HG03060 (cell line): ENCODE measurements around the gene PLEKHO2.

Experiments
- ATAC-seq: cut with Tn5 transposase; IDR thresholded peaks from one replicate; pipeline ENCODE4 v1.9.1; 2021; ENCODE audit warnings: low read depth, moderate number of reproducible peaks; ENCODE audit not compliant: unreplicated experiment

PLEKHO2 gene

DNA sequence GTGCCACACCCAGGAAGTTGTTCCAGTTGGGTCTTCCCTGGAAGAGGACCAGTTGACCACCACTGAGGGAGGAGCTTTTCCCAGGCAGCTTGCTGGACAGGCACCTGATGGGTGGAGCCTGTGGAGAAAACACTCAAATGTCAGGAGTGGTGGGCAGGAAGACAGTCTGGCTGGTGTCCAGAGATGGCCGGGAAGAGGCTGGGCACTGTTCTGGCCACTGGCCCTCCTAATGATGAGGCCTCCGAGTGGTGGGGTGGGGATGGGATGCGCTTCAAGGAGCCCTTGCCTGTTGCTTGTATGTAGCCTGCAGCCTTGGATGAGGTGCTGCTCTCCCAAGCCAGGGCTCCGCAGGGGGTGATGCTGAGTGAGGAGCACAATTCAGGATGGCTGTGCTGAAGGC is 12.3 kb downstream of the PLEKHO2 start:
- ATAC-seq, result no peak

DNA sequence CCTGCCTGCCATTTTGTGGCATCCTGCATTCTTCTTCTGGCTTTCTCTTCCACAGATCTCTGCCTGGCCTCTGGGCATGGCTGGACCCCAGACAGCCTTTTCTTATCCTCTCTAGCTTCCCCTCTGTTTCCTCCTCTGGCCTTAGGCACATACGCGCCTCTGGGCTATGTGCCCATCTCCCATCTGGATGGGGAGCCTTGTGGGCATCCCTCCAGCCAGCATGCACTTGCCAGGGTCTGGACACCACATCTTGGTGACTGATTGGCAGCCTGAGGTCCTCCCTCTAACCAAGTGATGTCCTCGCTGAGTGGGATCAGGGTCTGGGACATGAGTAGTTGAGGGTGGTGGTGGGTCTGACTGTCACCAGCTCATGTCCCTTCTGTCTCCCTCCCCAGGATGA is 12.8 kb downstream of the PLEKHO2 start:
- no peak for ATAC-seq

DNA sequence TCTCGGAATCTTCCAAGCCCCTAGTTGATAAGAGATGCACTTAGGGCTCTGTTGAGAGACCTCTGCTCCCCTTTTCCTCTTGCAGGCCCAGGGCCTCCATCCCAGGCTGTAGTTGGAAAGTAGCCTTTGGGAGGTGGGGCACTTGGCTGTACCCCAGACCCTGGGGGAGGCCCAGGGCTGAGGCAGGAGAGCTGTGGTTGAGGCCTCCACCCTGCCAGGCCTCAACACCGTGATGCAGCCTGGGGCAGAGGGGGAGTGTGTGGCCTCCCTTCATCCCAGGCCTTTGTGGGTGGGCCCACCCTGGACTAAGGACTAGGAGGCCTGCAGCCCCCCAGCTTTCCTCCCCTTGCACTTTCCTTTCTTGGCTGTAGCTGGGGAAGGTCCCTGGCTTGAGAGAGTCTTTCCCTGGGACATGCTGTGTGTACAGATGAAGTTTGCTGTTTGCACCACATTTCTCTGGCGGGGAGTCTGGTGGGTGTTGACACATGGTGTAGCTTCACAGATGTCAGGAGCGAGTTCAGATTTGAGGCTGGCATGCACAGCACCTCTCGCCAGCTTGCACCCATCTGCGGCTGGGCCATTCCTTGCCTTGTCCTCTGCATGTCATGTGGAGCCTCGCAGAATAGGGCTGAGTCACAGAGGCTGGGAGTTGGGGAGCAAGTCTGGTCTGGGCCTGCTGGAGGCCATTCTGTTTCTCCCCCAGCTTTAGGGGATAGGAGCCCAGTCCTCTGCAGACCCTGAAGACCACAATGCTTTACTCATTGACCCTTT is 13.7 kb downstream of the PLEKHO2 start:
- ATAC-seq, result no peak

DNA sequence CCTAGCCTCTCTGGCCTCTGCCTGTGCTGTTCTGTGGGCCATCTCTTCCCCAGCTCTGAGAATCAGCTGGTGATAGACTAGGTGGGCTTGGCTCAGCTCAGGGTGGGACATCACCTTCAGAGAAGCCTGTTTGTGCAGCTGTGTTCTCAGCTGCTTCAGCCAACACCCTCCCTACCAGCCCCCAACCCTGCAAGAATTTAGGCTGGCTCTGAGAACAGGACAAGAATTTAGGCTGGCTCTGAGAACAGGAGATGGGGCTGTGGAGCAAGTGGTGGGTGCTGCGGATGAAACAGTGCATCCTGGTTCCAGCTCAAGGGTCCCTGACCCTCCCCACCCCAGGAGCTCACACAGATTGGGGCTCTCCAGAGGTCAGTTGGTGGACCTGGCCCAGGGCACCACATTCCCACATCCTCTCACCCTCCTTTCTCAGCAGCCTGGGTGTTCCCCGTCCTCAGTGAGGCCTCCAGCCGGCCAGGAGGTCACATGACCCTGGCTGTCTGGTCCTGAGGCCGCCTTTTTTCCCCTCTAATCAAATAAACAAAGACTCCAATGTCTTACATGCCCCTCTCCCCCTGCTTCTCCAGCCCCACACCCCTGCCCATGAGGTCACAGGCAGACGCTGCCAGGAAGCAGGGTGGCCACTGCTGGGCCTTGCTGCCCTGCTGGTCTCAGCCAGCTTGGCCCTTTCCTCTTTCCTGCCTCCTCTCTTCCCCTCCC is 14.9 kb downstream of the PLEKHO2 start:
- ATAC-seq, result no peak

DNA sequence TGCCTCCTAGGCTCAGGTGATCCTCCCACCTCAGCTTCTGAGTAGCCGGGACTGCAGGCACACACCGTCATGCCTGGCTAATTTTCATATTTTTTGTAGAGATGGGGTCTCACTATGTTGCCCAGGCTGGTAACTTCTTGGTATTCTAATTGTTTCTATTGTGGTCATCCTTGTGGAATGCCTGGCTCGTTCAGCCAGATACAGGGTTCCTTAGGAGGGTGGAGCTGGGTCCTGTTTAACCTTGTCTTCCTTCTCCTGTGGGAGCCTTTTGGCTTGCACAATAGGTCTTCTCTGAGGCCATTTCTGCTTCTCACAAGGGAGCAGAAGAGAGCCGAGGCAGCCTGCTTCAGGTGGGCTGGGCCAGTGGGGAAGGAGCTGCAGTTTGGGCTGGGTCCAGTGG is 15.7 kb downstream of the PLEKHO2 start:
- no peak for ATAC-seq

DNA sequence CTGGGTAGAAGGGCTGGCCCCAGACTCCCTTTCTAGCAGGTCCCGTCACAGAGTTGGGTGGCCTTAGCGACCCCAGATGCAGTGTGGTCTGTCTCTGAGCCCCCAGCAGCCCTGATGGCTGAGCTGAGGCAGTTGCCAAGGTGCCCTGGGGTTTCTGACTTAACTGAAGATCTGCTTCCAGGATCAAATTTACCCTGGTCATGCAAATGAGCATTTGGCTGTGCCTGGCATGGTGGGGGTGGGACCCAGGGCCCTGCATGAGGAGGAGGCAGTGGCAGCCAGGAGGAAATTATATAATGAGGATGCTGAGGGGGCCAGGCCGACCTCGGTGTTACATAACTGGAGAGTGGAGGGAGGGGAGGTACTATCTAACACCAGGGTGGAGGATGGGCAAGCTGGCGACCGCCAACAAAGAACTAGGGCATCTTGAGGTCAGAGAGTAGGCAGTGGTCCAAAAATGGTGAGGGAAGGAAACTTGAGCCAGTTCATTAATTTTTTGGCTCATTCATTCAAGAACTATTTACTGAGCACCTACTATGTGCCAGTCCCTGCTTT is 16.4 kb downstream of the PLEKHO2 start:
- ATAC-seq, result no peak

DNA sequence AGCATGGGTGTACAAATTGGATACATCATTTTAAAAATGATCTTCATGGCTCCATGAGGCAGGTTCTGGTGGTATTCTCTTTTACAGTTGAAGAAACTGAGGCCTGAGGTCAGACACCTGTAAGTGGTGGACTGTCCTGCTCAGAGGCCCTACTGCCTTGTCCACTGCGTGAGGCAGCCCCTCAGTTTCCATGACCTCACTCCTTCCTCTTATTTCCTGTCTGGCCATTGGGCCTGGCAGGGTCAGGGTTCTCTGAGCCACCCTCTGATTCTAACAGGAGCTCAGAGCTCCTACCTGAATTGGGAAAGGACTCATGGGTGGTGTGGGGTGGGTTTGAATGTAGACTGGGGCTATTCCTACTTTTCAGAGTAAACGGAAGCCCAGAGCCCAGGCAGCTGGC is 17.5 kb downstream of the PLEKHO2 start:
- no peak for ATAC-seq

DNA sequence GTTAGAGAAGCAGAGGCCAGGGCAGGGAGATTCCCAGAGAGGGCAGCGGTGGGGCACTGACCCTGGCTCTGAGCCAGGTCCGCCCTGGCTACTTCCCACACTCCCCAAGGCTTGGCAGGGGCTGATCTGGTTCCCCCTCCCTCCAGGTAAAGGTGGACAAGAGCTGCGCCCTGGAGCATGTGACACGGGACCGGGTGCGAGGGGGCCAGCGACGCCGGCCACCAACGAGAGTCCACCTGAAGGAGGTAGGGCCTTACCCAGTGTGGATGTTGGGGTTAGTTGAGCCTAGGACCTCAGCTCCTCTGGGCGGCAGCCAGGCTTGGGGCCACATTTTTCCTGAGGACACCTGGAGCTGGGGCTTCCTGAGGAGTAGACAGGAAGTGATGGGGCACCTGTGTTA is 19.6 kb downstream of the PLEKHO2 start:
- ATAC-seq, result no peak

DNA sequence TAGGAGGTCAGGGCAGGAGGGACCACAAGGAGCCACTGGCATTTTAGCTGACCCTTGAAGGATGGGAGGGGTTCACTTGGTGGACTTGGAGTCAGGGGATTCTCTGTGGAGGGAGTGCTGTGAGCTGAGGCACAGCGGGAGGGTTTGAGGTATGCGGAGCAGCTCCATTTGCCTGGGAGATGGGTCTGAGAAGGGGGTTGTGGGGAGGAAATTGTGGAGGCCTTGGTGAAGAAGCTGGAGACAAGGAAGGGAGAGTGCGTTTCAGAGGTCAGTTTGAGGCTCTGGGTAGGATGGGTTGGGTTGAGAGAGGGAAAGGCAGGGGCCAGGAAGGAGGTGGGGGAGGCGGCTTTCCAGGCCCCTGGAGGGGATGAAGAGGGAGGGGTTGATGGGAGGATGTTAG is 20.2 kb downstream of the PLEKHO2 start:
- no peak for ATAC-seq

DNA sequence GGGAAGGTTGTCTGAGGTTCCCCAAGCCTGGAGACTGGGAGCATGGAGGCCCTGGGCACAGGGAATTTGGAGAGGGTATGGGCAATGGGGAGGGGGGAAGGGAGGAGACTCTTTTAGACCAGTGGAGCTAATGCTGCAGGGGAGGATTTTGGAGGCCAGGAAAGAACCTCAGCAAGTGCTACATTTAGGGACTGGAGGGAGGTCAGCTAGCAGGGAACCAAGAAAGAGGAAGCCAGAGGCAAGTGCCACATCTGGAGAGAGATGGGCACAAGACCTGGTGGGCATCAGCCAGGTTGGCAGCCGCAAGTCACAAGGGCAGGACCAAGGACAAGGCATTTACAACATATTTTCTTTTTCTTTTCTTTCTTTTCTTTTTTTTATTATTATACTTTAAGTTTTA is 20.7 kb downstream of the PLEKHO2 start:
- ATAC-seq, result no peak

DNA sequence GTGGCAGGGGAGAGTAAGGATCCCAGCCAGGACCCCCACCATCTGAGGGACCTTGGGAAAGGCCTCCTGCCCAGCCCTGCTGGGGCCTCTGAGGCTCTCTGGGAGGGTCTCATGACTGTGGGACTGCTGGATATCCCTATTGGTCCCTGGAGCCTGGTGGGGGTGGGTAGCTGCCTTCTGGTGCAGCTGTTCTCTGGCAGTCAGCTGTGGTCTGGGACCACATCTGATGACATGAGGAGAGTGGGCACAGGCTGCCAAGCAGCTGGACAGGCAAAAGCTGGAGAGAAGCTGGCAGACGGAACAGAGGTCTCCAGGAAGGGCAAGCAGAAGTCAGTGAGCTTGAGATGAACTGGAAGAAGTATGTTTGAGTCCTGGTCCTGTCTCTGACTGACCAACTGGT is 22.4 kb downstream of the PLEKHO2 start:
- no peak for ATAC-seq

DNA sequence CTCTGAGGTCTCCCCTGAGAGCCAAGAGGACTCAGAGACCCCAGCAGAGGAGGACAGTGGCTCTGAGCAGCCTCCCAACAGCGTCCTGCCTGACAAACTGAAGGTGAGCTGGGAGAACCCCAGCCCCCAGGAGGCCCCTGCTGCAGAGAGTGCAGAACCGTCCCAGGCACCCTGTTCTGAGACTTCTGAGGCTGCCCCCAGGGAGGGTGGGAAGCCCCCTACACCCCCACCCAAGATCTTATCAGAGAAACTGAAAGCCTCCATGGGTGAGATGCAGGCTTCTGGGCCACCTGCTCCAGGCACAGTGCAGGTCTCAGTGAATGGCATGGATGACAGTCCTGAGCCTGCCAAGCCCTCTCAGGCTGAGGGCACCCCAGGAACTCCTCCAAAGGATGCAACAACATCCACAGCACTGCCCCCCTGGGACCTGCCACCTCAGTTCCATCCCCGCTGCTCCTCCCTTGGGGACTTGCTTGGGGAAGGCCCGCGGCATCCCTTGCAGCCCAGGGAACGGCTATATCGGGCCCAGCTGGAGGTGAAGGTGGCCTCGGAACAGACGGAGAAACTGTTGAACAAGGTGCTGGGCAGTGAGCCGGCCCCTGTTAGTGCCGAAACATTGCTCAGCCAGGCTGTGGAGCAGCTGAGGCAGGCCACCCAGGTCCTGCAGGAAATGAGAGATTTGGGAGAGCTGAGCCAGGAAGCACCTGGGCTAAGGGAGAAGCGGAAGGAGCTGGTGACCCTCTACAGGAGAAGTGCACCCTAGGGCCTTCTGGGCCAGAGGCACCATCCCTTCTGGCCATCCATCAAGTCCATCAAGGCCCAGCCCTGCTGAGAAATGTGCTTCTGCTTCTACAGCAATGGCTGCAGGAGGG is 23.6 kb downstream of the PLEKHO2 start:
- ATAC-seq, result no peak

DNA sequence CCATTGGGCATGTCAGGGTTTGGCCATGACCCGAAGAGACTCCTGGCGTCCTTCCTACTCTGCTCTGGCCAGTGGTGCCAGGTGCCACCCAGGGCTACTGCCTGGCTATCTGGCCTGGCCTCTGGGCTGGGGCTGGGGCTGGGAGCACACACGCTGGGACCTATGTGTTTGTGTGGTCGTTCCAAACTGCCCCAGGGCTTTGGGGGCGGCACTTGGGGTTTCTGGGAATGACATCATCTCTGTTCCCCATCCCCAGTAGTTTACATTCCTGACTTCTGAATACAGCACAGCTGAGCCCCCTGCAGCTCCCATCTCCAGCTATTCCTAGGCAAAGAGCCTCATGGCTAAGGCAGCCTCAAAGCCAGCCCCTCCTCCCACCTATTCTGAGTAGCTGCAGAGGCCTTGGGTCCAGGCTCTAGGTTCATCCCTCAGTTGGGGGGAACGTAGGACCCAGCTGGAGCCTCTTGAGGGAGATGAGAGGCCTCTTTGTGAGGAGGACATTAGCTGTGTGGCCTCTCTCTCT is 24.3 kb downstream of the PLEKHO2 start:
- no peak for ATAC-seq

DNA sequence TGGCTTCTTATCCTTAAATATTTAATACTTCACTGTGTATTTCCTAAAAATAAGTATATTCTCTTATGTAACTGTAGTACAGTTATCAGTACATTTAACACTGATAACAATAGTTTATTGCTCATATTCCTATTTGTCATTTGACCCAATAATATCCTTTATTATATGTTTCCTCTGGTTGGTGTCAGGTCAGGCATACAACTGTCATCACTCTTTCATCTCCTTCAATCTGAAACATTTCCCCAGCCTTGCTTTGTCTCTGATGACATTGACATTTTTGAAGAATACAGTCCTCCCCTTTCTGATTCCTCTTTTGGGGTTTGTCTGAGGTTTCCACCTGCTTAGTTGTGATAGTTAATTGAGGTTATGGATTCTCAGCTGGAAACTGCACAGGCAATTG is 27.8 kb downstream of the PLEKHO2 start:
- ATAC-seq, result no peak

DNA sequence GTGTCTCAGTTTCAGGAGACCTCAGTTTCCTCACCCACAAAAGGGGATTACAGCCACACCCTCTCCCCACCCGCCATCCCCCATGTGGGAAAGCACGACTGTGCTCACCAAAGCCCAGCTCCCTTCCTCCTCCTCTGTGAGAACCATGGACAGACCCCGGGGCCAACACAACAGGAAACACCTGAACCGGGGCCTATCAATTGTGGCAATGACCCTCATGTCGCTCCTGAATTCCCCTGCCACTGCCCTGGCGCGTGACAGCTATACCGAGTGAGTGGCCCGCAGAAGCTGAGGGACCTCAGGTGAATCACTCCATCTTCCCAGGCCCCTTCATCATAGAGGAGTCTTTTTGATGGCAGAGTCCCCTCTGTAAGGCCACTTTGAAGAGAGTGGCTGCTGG is 28.6 kb downstream of the PLEKHO2 start:
- ATAC-seq, result no peak

DNA sequence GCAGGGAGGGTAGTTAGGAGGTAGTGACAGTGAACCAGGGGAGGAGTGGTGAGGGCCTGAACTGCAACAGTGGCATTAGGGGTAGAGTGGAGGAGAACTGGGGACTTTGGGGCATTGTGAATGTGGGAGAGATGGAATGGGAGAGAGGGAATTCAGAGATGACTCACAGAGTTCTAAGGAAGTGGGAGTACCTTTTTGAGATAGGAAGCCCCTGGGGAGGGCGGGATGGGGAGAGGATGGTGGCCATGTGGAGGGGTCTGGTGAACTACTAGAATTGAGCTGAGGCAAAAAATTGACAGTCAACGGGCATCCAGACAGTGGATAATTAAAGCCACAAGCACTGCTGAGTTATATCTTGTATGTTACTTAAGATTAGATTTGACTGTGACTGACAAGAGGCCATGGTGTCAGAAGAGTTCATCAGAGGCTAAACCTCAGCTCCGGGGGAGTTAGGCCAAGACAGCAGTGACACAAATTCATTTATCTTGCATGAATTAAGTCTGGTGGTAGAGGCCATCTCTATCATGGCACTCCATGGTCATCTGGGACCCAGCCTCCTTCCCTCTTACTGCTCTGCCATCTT is 34.0 kb downstream of the PLEKHO2 start:
- ATAC-seq, result no peak

DNA sequence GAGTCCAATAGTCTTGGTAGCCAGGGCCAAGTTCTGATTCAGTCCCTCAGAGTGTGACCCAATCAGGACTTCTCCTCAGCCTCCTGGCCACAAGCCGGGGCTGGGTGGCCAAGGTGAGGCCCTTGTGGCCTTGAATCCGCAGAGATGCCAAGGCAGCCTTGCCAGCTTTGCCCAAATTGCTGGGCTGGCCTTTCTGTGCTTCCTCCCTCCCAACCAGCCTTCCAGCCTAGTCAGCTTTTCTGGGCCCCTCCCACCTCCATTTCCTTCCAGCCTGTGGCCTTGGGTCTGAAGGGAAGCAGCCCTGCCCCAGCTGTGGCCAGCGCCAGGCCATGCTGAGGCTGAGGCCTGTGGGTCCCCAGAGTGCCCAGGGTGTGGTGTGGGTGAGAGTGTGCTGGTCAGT is 35.7 kb downstream of the PLEKHO2 start:
- no peak for ATAC-seq

DNA sequence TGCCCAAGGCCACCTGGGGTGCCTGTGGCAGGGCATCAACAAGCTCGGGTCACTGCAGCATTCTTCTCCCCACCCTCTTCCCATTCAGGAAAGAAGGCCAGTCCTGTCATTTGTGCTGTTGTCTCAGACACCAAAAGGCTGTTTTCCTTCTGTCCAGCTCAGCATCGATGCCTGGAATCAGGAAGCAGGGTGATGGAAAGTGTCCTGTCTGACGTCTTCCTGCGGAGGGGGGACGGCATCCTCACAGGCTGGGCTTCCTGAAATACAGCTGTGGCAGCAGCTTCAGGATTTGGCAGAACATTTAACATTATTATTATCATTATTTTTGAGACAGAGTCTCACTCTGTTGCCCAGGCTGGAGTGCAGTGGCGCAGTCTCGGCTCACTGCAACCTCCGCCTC is 37.0 kb downstream of the PLEKHO2 start:
- ATAC-seq, result no peak

DNA sequence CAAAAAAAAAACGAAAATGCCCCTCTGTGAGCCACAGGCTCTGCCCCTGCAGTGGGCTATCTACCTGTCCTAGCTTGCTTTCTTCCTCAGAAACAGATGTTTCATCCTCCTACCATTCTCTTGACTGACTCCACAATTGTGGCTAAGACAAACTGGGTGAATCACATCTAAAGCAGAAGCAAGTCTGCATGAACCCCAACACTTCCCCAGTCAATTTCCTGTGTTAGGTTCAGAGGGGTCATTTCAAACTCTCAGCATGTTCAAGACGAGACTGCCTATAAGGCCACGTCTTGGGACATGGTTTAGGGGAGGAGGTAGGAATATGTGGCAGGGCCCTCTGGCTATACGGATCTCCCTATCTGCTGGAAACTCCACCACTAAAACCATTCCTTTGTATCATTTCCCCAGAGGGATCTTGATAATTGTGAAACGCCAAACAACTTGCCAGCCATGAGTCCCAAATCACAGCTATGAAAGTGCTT is 41.4 kb downstream of the PLEKHO2 start:
- ATAC-seq, result no peak

DNA sequence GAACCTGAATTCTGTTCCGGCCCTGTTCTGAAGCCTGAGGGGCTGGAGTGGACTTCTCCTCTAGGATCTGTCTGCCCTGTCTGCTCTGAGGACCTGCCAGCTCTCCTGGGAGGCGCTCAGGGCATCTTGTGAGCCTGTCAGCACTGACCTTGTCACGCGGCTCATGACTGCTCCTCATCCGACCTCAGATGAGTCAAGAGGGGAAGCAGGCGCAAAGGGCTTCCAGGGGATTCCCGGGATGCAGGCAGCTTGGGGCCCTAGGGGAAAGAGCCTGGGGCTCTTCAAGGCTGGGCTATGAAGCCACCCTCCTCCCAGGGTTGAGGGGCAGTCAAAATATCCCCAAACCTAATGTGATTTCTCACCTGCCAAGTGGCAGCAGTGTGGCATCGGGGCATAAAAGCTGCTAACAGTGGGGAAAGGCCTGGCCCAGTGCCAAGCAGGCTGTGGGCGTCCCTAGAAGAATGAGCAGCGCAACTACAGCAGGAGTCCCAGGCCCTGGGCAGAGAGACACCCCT is 42.3 kb downstream of the PLEKHO2 start:
- no peak for ATAC-seq
